SJCRH30 (cell line): ENCODE measurements around the gene CD79A. TPM values are rescaled to one million over a fixed set of nuclear protein-coding genes. Genes with fewer than 3 reads are reported as not detected.

Experiments used
- DNase-seq, 2 experiments: peaks; one replicate each; pipeline ENCODE4 v3.0.0-alpha.2; 2015 to 2020
- H3K27ac ChIP-seq: fragments of 250-450 bp; sonication (Bioruptor Pico); 2 replicates; pipeline ENCODE4 v1.5.1; 2020; ENCODE audit warnings: mild to moderate bottlenecking, moderate library complexity
- H3K27me3 ChIP-seq: fragments of 250-450 bp; sonication (Bioruptor Pico); 2 replicates; pipeline ENCODE4 v1.5.1; 2020; ENCODE audit warnings: mild to moderate bottlenecking, moderate library complexity
- H3K36me3 ChIP-seq: fragments of 250-450 bp; sonication (Bioruptor Pico); 2 replicates; pipeline ENCODE4 v1.5.1; 2020; ENCODE audit warnings: mild to moderate bottlenecking, moderate library complexity
- H3K4me1 ChIP-seq: fragments of 250-450 bp; sonication (Bioruptor Pico); 2 replicates; pipeline ENCODE4 v1.5.1; 2020; ENCODE audit warnings: mild to moderate bottlenecking, moderate library complexity
- H3K4me3 ChIP-seq: fragments of 250-450 bp; sonication (Bioruptor Pico); 2 replicates; pipeline ENCODE4 v1.5.1; 2020; ENCODE audit warnings: mild to moderate bottlenecking, moderate library complexity
- H3K9me3 ChIP-seq: fragments of 250-450 bp; sonication (Bioruptor Pico); replicated peaks from 2 replicates; pipeline ENCODE4 v1.5.1; 2020; ENCODE audit warnings: mild to moderate bottlenecking, moderate library complexity
- total RNA-seq: library from RNA; depleted of rRNA; stranded (reverse); fragments of >200 nt; shearing (Covaris generic); gene quantifications from 2 replicates; pipeline ENCODE4 v1.2.3, GENCODE V29; 2014

Gene CD79A
- total RNA-seq, 1 experiment from 2014 or later = 0.61 TPM

DNA sequence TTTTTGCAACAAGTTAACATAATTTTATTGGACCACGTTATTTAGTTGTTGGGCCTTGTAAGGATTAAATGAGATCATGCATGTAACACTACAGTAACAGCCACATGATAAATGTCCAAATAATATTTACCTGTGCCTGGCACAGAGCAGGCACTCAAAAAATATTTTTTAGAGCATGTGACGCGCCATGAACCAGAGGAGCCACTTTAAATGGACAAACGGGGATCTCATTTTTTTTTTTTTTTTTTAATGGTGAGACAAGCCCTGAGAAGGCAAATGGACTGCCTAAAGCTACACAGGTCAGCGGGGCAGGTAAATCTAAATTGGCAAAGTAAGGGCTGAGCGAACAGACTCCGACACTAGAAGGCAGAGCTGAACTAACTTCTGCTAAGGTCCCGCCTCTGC is 17.9 kb upstream of the CD79A start:
- Histone ChIP-seq H3K27ac (no peak overlapping the region), H3K9me3 (no peaks in the 10 kb centered on the region), H3K4me1 (peaks cover 16% of the 10 kb centered on the region), H3K27me3 (peaks cover 11% of the 10 kb centered on the region; the same call in 1 of the 2 replicates), H3K4me3 (peak overlapping the region; percentile 70), H3K36me3 (peaks cover 37% of the 10 kb centered on the region)
- DNase-seq = no peak

DNA sequence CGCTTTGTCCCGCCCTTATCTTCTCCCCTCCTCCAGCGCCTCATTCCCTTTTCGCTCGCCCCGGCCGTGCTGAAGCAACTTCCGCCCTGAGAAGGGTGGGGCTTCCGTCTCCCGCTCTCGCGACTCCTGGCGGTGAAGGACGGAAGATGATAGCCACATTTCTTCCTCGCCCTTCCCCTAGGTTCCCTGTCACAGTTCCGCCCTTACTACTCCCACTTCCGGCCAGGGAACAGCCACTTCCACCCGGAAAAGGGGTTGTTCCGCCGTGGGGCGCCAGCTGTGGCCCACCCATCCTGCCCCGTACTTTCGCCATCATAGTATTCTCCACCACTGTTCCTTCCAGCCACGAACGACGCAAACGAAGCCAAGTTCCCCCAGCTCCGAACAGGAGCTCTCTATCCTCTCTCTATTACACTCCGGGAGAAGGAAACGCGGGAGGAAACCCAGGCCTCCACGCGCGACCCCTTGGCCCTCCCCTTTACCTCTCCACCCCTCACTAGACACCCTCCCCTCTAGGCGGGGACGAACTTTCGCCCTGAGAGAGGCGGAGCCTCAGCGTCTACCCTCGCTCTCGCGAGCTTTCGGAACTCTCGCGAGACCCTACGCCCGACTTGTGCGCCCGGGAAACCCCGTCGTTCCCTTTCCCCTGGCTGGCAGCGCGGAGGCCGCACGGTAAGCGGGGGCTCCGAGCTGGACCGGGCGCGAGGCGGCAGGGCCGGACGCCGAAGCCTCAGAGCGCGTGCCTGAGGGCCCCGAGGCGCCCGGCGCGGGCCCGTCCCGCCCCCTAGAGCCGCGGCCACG is 17.3 kb upstream of the CD79A start, which contains the start of gene RPS19:
TSS of gene RPS19 (plus strand) at position 638 of the 801 bp plus-strand sequence. CDS start 520 bp downstream, outside the sequence.
- Histone ChIP-seq H3K27ac (peak within 1 kb of the TSS; percentile 92), H3K36me3 (peaks cover 43% of the 10 kb centered on the region)

DNA sequence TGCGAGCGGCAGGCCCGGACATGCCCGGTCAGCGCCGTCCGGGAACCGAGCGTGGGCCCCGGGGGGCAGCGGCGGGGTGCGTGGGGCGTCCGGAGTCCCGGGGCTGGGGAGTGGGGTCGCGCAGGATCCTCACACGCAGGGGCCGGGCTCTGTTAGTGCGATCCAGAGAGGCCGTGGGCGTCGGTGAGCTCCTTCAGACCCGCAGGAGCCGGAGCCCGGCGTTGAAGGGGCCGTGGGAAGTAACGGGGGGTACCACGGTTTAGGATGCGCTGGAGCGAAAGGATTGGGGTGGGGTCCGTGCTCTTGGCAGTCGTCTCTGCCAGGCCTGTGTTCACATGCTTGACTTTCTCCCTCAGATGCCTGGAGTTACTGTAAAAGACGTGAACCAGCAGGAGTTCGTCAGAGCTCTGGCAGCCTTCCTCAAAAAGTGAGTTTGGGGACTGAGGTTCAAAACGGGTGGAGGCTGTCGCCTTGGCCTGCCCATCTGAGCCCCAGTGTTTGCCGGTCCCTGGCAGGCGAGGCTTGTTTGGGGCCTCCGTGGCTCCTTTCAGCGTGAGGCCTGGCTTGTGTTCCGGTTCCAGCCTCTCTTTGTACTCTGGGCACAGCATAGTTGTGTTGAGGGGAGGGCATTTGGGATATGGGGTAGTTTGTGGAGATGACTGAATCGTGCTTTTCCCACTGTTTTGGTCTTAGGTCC is 16.5 kb upstream of the CD79A start:
- H3K9me3 ChIP-seq = no peaks in the 10 kb centered on the region
- peak overlapping the region; percentile 70 for H3K4me3 ChIP-seq
- no peaks in the 10 kb centered on the region for H3K27me3 ChIP-seq
- peaks cover 18% of the 10 kb centered on the region for H3K4me1 ChIP-seq
- no peak for DNase-seq
- H3K36me3 ChIP-seq = peaks cover 51% of the 10 kb centered on the region
- H3K27ac ChIP-seq = peak overlapping the region; percentile 92

More for the DNA sequence above, 17.3 kb upstream of the CD79A start, which contains the start of gene RPS19:
- peak; percentile 99 to 100 for DNase-seq
- Histone ChIP-seq H3K27me3 (peaks cover 5% of the 10 kb centered on the region; the same call in 1 of the 2 replicates), H3K4me3 (peak within 1 kb of the TSS; percentile 70), H3K4me1 (peaks cover 16% of the 10 kb centered on the region), H3K9me3 (no peaks in the 10 kb centered on the region)

DNA sequence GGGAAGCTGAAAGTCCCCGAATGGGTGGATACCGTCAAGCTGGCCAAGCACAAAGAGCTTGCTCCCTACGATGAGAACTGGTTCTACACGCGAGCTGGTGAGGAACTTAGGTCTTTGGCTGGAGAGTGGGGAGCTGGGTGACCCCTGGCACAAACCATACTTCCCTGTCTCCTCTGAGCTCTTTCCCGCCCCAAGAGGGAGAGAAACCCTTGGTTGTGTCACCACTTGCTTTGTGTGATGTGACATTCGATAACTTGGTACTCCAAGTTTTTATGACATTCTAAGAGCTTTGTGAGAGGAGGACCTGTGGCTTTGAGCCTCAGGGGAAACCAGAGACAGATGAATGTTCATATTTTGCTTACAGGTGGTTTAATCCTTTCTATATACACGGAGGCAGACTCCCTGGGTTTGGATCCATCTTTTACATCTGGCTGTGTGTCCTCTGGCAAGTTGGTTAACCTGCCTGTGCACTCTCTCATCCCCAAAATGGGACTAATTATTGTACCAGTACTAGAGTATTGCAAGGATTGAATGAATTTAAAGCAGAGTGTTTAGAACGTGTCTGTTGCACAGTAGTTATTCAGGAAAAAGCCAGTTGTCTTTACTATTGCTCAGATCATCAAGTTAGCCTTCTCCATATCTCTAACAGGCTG is 15.8 kb upstream of the CD79A start:
- peaks cover 18% of the 10 kb centered on the region for H3K4me1 ChIP-seq
- peak overlapping the region; percentile 70 for H3K4me3 ChIP-seq
- no peak for DNase-seq
- peak overlapping the region; percentile 92 for H3K27ac ChIP-seq
- peaks cover 57% of the 10 kb centered on the region for H3K36me3 ChIP-seq
- H3K27me3 ChIP-seq = no peaks in the 10 kb centered on the region
- no peaks in the 10 kb centered on the region for H3K9me3 ChIP-seq

DNA sequence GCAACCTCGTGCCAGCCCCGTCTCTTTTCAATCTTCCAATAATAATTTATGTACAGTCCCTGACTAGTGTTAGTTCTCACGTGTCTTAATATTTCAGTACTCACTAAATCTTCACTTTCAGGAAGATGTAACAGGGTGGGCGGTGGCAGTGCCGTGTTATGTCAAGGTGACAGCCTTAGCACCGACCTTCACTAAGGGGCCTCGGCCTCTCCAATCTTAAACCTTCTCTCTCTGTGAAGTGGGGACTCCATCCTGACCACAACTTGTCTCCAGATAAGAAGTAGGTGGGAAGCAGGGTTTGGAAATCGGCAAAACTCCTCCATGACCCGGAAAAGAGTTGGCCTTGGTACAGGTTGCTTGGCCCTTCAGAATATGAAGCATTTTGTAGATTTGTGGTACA is 15.2 kb upstream of the CD79A start:
- Histone ChIP-seq H3K4me1 (peaks cover 21% of the 10 kb centered on the region), H3K27ac (no peak overlapping the region), H3K9me3 (no peaks in the 10 kb centered on the region)

GRCh38 chr19:41862445-41862986 is 14.6 kb upstream of the CD79A start:
- H3K36me3 ChIP-seq = peaks cover 70% of the 10 kb centered on the region

More for the DNA sequence above, 15.2 kb upstream of the CD79A start:
- H3K4me3 ChIP-seq = no peak overlapping the region
- H3K36me3 ChIP-seq = peaks cover 63% of the 10 kb centered on the region
- no peaks in the 10 kb centered on the region for H3K27me3 ChIP-seq
- no peak for DNase-seq

GRCh38 chr19:41863209-41863931 is 13.7 kb upstream of the CD79A start:
- H3K4me1 ChIP-seq = peaks cover 21% of the 10 kb centered on the region
- H3K4me3 ChIP-seq = no peak overlapping the region
- H3K36me3 ChIP-seq = peaks cover 79% of the 10 kb centered on the region
- no peak for DNase-seq
- H3K27me3 ChIP-seq = no peaks in the 10 kb centered on the region
- no peaks in the 10 kb centered on the region for H3K9me3 ChIP-seq
- H3K27ac ChIP-seq = no peak overlapping the region

More at GRCh38 chr19:41862445-41862986, 14.6 kb upstream of the CD79A start:
- H3K4me3 ChIP-seq = no peak overlapping the region
- H3K4me1 ChIP-seq = peaks cover 21% of the 10 kb centered on the region
- no peak for DNase-seq
- no peaks in the 10 kb centered on the region for H3K27me3 ChIP-seq
- H3K27ac ChIP-seq = no peak overlapping the region
- no peaks in the 10 kb centered on the region for H3K9me3 ChIP-seq

DNA sequence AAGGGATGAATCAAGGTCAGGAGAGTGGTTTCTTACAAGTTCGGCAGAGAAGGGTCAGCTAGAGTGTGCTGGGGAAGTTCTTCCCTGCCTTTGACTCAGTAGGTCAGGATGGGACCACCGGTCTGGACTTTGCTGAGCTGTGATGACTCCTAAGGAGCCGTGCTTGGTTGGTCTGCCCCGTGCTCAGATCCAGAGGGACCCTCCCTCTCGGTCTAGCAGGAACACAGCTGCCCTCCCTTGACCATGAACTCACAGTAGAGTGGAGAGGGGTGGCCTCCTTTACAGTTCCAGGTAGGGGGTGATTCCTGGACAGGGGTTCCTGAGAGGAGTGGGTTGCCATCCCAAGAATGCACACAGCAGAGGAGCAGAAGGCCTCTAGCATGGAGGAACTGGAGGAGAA is 12.7 kb upstream of the CD79A start:
- Histone ChIP-seq H3K4me3 (no peak overlapping the region), H3K27ac (no peak overlapping the region), H3K27me3 (no peaks in the 10 kb centered on the region), H3K4me1 (peaks cover 17% of the 10 kb centered on the region), H3K36me3 (peaks cover 89% of the 10 kb centered on the region), H3K9me3 (no peaks in the 10 kb centered on the region)
- no peak for DNase-seq

DNA sequence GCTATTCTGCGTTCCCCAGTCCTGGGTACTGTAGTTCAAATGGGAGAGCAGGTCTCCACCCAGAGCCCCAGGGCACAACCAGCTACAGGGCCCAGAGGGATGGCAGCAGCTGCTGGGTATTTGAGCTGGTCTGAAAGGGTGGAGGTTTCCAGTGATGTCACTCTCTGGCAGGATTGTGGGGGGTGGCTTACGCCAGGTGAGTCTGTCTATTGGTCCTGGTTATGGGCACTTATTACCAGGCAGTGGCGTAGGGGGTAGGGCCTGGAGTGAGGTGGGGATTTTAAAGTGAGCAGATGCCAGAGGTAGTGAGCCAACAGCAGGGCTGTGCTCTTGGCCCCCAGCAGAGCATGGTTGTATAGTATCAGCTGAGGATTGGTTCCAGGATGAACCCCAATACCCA is 10.8 kb upstream of the CD79A start:
- H3K36me3 ChIP-seq = peaks cover 98% of the 10 kb centered on the region
- no peaks in the 10 kb centered on the region for H3K27me3 ChIP-seq
- no peaks in the 10 kb centered on the region for H3K9me3 ChIP-seq
- peaks cover 17% of the 10 kb centered on the region for H3K4me1 ChIP-seq
- DNase-seq = peak; percentile 73 to 77
- H3K4me3 ChIP-seq = no peak overlapping the region
- H3K27ac ChIP-seq = peak overlapping the region; percentile 3; the same call in 1 of the 2 replicates

DNA sequence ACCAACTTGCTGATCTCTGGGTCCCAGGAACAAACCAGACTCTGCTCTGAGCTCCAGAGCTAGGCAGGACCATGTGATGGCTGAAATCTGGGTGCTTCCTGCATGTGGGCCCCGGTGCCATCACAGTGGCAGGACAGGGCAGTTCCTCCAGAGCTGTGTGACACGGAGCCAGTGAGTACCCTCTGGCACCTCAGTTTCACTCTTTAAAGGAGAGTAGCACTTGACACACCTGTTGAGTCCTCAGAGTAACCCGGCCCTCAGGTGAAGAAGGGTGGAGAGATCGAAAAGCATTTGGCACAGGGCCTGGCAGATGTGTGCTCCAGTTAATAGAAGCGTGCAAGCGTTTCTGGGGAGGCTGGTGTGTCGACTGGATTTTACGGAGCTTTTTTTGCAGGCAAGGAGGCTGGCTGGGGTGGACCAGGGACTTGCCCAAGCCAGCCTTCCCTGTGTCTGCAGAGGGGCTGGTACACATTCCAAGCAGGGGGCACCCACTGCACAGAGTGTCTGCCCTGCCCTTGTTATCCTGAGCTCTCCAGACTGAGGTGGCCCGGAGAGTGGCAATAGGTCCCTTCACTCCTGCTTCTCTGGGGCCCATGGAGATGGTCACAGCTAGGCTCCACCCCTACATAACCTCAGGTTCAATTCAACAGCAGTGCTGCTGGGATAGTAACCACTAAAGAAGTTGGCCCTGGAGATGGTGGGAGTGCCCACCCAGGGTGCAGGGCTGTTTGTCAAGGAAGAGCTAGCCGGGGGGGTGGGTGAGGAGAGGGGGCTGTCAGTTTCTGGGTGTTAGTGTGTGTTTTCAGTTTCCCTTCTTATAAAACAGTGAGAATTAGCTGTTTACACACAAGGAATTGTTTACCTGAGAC is 8.7 kb upstream of the CD79A start:
- no peak for DNase-seq
- H3K27ac ChIP-seq = no peak overlapping the region
- H3K27me3 ChIP-seq = no peaks in the 10 kb centered on the region
- peaks cover 7% of the 10 kb centered on the region for H3K4me1 ChIP-seq
- no peak overlapping the region for H3K4me3 ChIP-seq
- H3K36me3 ChIP-seq = peaks cover 84% of the 10 kb centered on the region
- no peaks in the 10 kb centered on the region for H3K9me3 ChIP-seq

GRCh38 chr19:41868989-41869300 is 8.1 kb upstream of the CD79A start:
- no peaks in the 10 kb centered on the region for H3K9me3 ChIP-seq
- peaks cover 79% of the 10 kb centered on the region for H3K36me3 ChIP-seq
- no peak overlapping the region for H3K27ac ChIP-seq
- H3K4me1 ChIP-seq = peaks cover 5% of the 10 kb centered on the region
- no peak for DNase-seq
- no peak overlapping the region for H3K4me3 ChIP-seq
- no peaks in the 10 kb centered on the region for H3K27me3 ChIP-seq

DNA sequence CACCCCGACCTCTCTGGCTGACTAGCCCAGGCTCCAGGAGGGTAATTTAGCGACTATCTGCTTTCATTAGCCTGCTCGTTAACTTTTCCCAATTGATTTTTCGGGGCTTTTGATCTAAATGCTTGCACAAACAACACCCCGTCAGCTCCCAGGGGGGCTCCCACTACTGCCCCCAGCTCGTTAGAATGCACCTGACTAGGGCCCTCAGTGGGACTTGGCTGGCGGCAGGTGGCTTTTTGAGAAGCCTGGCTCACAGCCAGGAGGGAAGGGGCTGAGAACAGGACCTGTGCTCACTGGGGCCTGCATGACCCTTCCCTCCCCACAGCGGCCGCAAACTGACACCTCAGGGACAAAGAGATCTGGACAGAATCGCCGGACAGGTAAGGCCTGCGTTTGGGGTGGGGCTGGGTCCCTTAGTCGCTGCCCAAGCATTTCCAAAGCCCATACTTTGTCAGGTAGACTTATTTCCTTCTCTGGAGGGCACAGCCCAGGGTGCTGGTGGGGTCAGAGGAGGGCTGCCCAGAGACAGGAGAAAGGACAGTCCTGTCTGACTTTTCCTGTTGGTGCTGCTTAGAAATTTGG is 7.6 kb upstream of the CD79A start:
- no peaks in the 10 kb centered on the region for H3K9me3 ChIP-seq
- no peaks in the 10 kb centered on the region for H3K27me3 ChIP-seq
- H3K27ac ChIP-seq = no peak overlapping the region
- no peak for DNase-seq
- H3K36me3 ChIP-seq = peaks cover 74% of the 10 kb centered on the region
- H3K4me3 ChIP-seq = no peak overlapping the region
- H3K4me1 ChIP-seq = peaks cover 5% of the 10 kb centered on the region

- no peaks in the 10 kb centered on the region for H3K27me3 ChIP-seq
- no peak overlapping the region for H3K4me3 ChIP-seq
- peaks cover 64% of the 10 kb centered on the region for H3K36me3 ChIP-seq
- H3K9me3 ChIP-seq = no peaks in the 10 kb centered on the region
- H3K27ac ChIP-seq = no peak overlapping the region
- no peak for DNase-seq
- peaks cover 4% of the 10 kb centered on the region for H3K4me1 ChIP-seq
These were observed 6.6 kb upstream of the CD79A start for GRCh38 chr19:41870401-41870873.
